ENCODE measurements around the gene MST1. TPM values are rescaled to one million over a fixed set of nuclear protein-coding genes. Genes with fewer than 3 reads are reported as not detected.

Gene MST1
- total RNA-seq, 1 experiment from 2014 or later, result 1.7 TPM

DNA sequence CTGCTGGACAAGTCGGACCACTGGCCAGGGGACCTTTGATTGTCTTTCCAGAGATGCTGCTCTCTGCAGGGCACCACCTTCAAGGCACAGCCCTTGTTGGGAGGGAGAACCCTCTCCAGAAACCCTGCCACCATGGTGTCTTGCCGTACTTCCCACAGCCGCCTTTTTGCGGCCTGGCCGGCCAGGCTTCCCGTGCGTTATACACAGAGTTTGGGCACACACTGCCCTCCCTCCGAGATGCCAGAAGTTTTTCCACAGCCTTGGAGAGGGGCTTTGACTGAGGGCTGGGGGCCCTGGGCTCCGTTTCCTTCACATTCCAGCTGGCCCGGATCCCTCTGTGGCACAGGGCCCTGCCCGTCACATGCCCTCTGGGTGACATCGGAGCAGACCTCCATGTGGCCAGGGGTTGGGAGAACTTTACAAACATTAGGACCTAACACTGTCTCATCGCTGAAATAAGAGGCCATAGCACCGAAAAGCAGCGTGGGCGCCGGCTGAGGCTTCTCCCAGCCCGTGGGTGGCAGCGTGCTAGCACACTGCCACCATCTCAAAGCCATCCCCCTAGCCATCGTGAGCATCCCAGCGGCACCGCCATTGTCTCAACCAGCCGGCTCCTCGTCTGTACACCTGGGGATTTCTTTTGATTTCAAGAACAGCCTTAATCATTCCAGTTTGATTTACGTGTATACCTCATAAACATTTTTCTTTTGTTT is 21.4 kb downstream of the MST1 start:
- intact Hi-C loops (cut with micrococcal nuclease), result no loop called here
- Histone ChIP-seq H3K9me3 (ENCODE audit: low read length) (no peaks in the 10 kb centered on the region), H3K9me2 (replicated peaks; ENCODE audit: low read length) (no peaks in the 10 kb centered on the region), H3K9ac (ENCODE audit: low read length) (peak overlapping the region; percentile 43), H3K27ac (ENCODE audit: low read length) (peak overlapping the region; percentile 90), H2AFZ (ENCODE audit: low read length) (0 out of 2 replicates have a peak overlapping the region, but pooled peaks have one; percentile 19), H3K36me3 (ENCODE audit: low read depth, low read length) (no peaks in the 10 kb centered on the region), H3K4me1 (ENCODE audit: insufficient read depth, low read length) (peaks cover 26% of the 10 kb centered on the region), H3K4me3 (ENCODE audit: low read length) (peak overlapping the region; percentile 15; the same call in 1 of the 2 replicates), H3F3A (ENCODE audit: low read length, unreplicated experiment) (peaks cover 4% of the 10 kb centered on the region), H4K20me1 (ENCODE audit: low read length) (no peaks in the 10 kb centered on the region), H3K79me2 (ENCODE audit: low read length) (no peaks in the 10 kb centered on the region), H3K4me2 (ENCODE audit: low read length) (peak overlapping the region; percentile 75), H3K27me3 (ENCODE audit: low read length) (no peaks in the 10 kb centered on the region)
- DNase-seq, result no peak
- ChIA-PET CTCF (no interaction called here), POLR2A (ENCODE audit: unreplicated experiment) (no interaction called here)
- no TSS peak for BruUV-seq (replicated peaks)
- no peak for ATAC-seq
- TF ChIP-seq EZH2 (IDR thresholded peaks at IDR 0.05; ENCODE audit: low read length, unreplicated experiment), result no peak
- TF ChIP-seq CTCF (conservative IDR thresholded peaks at IDR 0.05; ENCODE audit: low read depth, low read length), result no peak

DNA sequence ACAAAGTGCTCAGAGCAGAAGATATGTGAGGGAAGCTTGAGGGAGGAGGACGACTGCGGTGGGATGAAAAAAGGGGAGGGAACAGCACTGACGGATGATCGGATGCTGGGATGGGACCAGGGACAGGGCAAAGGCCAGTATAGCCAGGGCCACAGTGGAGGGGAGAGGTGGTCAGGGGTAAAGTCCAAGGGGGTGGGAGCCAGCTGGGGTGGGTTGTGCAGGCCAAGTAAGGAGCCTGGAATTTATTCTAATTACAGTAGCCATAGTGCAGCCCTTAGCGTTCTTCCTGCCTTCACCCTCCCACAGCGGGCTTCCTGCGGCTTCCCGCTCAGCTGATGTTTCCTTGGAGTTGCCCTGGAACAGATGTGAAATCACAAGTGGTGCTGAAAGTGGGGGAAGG is 22.7 kb downstream of the MST1 start:
- peaks cover 4% of the 10 kb centered on the region for H3F3A ChIP-seq (ENCODE audit: low read length, unreplicated experiment)
- no peak overlapping the region for H3K27ac ChIP-seq (ENCODE audit: low read length)
- no TSS peak for BruUV-seq (replicated peaks)
- POLR2A ChIA-PET (ENCODE audit: unreplicated experiment), result no interaction called here
- no peak overlapping the region for H3K4me3 ChIP-seq (ENCODE audit: low read length)
- ATAC-seq, result no peak
- H3K9me2 ChIP-seq (replicated peaks; ENCODE audit: low read length), result no peaks in the 10 kb centered on the region
- H3K36me3 ChIP-seq (ENCODE audit: low read depth, low read length), result no peaks in the 10 kb centered on the region
- H3K4me2 ChIP-seq (ENCODE audit: low read length), result no peak overlapping the region
- H3K79me2 ChIP-seq (ENCODE audit: low read length), result no peaks in the 10 kb centered on the region
- no peak overlapping the region for H2AFZ ChIP-seq (ENCODE audit: low read length)
- H3K27me3 ChIP-seq (ENCODE audit: low read length), result no peaks in the 10 kb centered on the region
- TF ChIP-seq EZH2phosphoT487 (IDR thresholded peaks at IDR 0.05; ENCODE audit: borderline replicate concordance, low read length) (no peak), EZH2 (IDR thresholded peaks at IDR 0.05; ENCODE audit: low read length, unreplicated experiment) (no peak), CTCF (conservative IDR thresholded peaks at IDR 0.05; ENCODE audit: low read depth, low read length) (no peak)
- CTCF ChIA-PET, result no interaction called here
- intact Hi-C loops (cut with micrococcal nuclease), result no loop called here
- no peaks in the 10 kb centered on the region for H4K20me1 ChIP-seq (ENCODE audit: low read length)
- H3K9ac ChIP-seq (ENCODE audit: low read length), result no peak overlapping the region
- no peak for DNase-seq
- H3K9me3 ChIP-seq (ENCODE audit: low read length), result no peaks in the 10 kb centered on the region
- peaks cover 26% of the 10 kb centered on the region for H3K4me1 ChIP-seq (ENCODE audit: insufficient read depth, low read length)

DNA sequence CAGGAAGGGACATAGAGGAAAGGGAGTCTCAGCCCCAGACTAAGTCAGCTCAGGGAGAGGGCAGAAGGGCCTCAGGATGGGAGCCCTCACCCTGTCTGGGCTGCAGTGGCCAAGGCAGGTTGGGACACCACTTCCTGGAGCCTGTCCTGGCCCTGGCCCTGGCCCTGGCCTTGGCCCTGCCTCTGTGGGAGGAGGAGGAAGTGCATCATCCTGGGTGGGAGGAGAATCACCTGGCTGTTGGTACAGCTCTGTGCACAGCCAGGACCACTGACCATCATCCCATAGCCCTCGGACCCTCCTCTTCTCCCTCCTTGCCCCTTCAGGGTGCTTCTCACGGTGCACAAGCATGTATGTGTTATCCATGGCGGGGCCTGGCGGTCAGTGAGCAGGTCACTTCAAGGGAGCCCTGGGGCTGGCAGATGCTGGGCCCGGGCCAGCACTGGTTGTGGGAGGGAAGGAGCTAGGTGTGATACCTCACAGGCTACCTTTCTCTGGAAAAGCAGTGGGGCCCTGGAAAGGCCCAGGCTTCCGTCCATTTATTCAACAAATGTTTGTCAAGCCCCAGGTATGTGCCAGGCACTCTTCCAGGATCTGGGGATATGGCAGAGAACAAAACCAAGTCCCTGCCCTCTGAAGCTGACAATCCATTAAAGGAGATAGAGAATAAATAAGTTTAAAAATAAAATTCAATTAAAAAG is 23.3 kb downstream of the MST1 start:
- Histone ChIP-seq H3K79me2 (ENCODE audit: low read length) (no peaks in the 10 kb centered on the region), H3K36me3 (ENCODE audit: low read depth, low read length) (no peaks in the 10 kb centered on the region), H3K4me2 (ENCODE audit: low read length) (no peak overlapping the region), H2AFZ (ENCODE audit: low read length) (no peak overlapping the region), H3K4me1 (ENCODE audit: insufficient read depth, low read length) (peaks cover 26% of the 10 kb centered on the region), H3K9ac (ENCODE audit: low read length) (no peak overlapping the region), H3K9me3 (ENCODE audit: low read length) (no peaks in the 10 kb centered on the region), H3K9me2 (replicated peaks; ENCODE audit: low read length) (no peaks in the 10 kb centered on the region), H3F3A (ENCODE audit: low read length, unreplicated experiment) (peaks cover 4% of the 10 kb centered on the region), H4K20me1 (ENCODE audit: low read length) (no peaks in the 10 kb centered on the region), H3K27me3 (ENCODE audit: low read length) (no peaks in the 10 kb centered on the region), H3K4me3 (ENCODE audit: low read length) (no peak overlapping the region), H3K27ac (ENCODE audit: low read length) (no peak overlapping the region)
- CTCF ChIA-PET, result no interaction called here
- intact Hi-C loops (cut with micrococcal nuclease), result no loop called here
- ATAC-seq (no peak), DNase-seq (no peak)
- no TSS peak for BruUV-seq (replicated peaks)
- no peak for TF ChIP-seq CTCF (conservative IDR thresholded peaks at IDR 0.05; ENCODE audit: low read depth, low read length)
- TF ChIP-seq EZH2phosphoT487 (IDR thresholded peaks at IDR 0.05; ENCODE audit: borderline replicate concordance, low read length), result no peak
- TF ChIP-seq EZH2 (IDR thresholded peaks at IDR 0.05; ENCODE audit: low read length, unreplicated experiment), result no peak
- POLR2A ChIA-PET (ENCODE audit: unreplicated experiment), result no interaction called here
